Liver (tissue), 9 donors: ENCODE measurements around the gene KRT25. TPM values are rescaled to one million over a fixed set of nuclear protein-coding genes. Genes with fewer than 3 reads are reported as not detected.
A peak's percentile ranks its signal among the peaks of the same experiment; 100 is the strongest.

Experiments
- DNase-seq: peaks from one replicate; pipeline ENCODE4 v3.0.0-alpha.2; 2017; ENCODE audit warnings: low spot score
- H3K27ac ChIP-seq, 2 donors: one replicate each; pipeline ENCODE4 v1.7.0; 2013; ENCODE audit warnings: inconsistent platforms in 2 of 2, low read length in 2 of 2, control low read depth in 1 of 2, low read depth in 1 of 2, mild to moderate bottlenecking in 1 of 2
- H3K27me3 ChIP-seq, 4 donors: one replicate each; pipeline versions ENCODE4 v1.6.1 to v1.7.0; 2013; ENCODE audit warnings: low read length in 3 of 4, inconsistent platforms in 1 of 4, mild to moderate bottlenecking in 1 of 4, moderate library complexity in 1 of 4; ENCODE audit not compliant: control insufficient read depth in 4 of 4, insufficient read depth in 4 of 4
- H3K36me3 ChIP-seq, 4 donors: one replicate each; pipeline versions ENCODE4 v1.6.1 to v1.7.0; 2013; ENCODE audit warnings: low read length in 3 of 4, mild to moderate bottlenecking in 3 of 4, low read depth in 1 of 4, moderate library complexity in 1 of 4; ENCODE audit not compliant: control insufficient read depth in 4 of 4, insufficient read depth in 3 of 4
- H3K4me1 ChIP-seq, 4 donors: one replicate each; pipeline versions ENCODE4 v1.6.1 to v1.7.0; 2013; ENCODE audit warnings: low read length in 3 of 4, mild to moderate bottlenecking in 3 of 4, moderate library complexity in 1 of 4; ENCODE audit not compliant: control insufficient read depth in 4 of 4, insufficient read depth in 4 of 4
- H3K4me3 ChIP-seq, 3 donors: one replicate each; pipeline versions ENCODE4 v1.6.1 to v1.7.0; 2013; ENCODE audit warnings: low read length in 3 of 3, control low read depth in 1 of 3, low read depth in 1 of 3, mild to moderate bottlenecking in 1 of 3
- H3K9ac ChIP-seq, 2 donors: one replicate each; pipeline ENCODE4 v1.7.0; 2013; ENCODE audit warnings: low read length in 2 of 2, mild to moderate bottlenecking in 2 of 2, moderate library complexity in 2 of 2, control low read depth in 1 of 2, low read depth in 1 of 2
- H3K9me3 ChIP-seq, 4 donors: one replicate each; pipeline versions ENCODE4 v1.6.1 to v1.7.0; 2013; ENCODE audit warnings: low read length in 3 of 4; ENCODE audit not compliant: control insufficient read depth in 4 of 4
- EGR1 ChIP-seq, 2 donors: IDR thresholded peaks; 2 replicates each; pipeline ENCODE4 v1.6.1; 2016 to 2018; ENCODE audit warnings: antibody characterized with exemption in 2 of 2, low read depth in 2 of 2
- FOXA1 ChIP-seq: IDR thresholded peaks from 2 replicates; pipeline ENCODE4 v1.6.1; 2016; ENCODE audit warnings: antibody characterized with exemption
- FOXA2 ChIP-seq: IDR thresholded peaks from 2 replicates; pipeline ENCODE4 v1.6.1; 2016; ENCODE audit warnings: antibody characterized with exemption
- GABPA ChIP-seq, 2 donors: IDR thresholded peaks in 1 of 2; conservative IDR thresholded peaks in 1 of 2; 2 replicates each; pipeline ENCODE4 v1.6.1; 2016; ENCODE audit warnings: antibody characterized with exemption in 2 of 2, mild to moderate bottlenecking in 1 of 2, moderate library complexity in 1 of 2
- HNF4A ChIP-seq, 2 donors: conservative IDR thresholded peaks; 2 replicates each; pipeline ENCODE4 v1.6.1; 2016; ENCODE audit warnings: antibody characterized with exemption in 2 of 2, mild to moderate bottlenecking in 2 of 2
- HNF4G ChIP-seq: IDR thresholded peaks from 2 replicates; pipeline ENCODE4 v1.6.1; 2016; ENCODE audit warnings: antibody characterized with exemption
- JUND ChIP-seq, 2 donors: IDR thresholded peaks; 2 replicates each; pipeline ENCODE4 v1.6.1; 2016; ENCODE audit warnings: antibody characterized with exemption in 2 of 2
- NR2F2 ChIP-seq: IDR thresholded peaks from 2 replicates; pipeline ENCODE4 v1.6.1; 2016; ENCODE audit warnings: antibody characterized with exemption
- RAD21 ChIP-seq, 2 donors: IDR thresholded peaks; 2 replicates each; pipeline ENCODE4 v1.6.1; 2016; ENCODE audit warnings: antibody characterized with exemption in 2 of 2, mild to moderate bottlenecking in 2 of 2
- RXRA ChIP-seq, 2 donors: IDR thresholded peaks; 2 replicates each; pipeline ENCODE4 v1.6.1; 2017 to 2018; ENCODE audit warnings: antibody characterized with exemption in 2 of 2, mild to moderate bottlenecking in 1 of 2
- SP1 ChIP-seq: IDR thresholded peaks from 2 replicates; pipeline ENCODE4 v1.6.1; 2018; ENCODE audit warnings: antibody characterized with exemption, mild to moderate bottlenecking
- TAF1 ChIP-seq: conservative IDR thresholded peaks from 2 replicates; pipeline ENCODE4 v1.6.1; 2016; ENCODE audit warnings: antibody characterized with exemption, mild to moderate bottlenecking
- YY1 ChIP-seq: IDR thresholded peaks from 2 replicates; pipeline ENCODE4 v1.6.1; 2016; ENCODE audit warnings: antibody characterized with exemption, mild to moderate bottlenecking
- WGBS: extraction: QIAGEN DNeasy Blood & Tissue Kit; methylation state at CpG from one replicate; pipeline ENCODE4 v1.1.7; 2013; 5-methylcytosine and 5-hydroxymethylcytosine counted together
- polyA plus RNA-seq, 2 donors: library from polyadenylated mRNA; stranded (reverse) in 1 of 2; unstranded in 1 of 2; fragments of 200-250 nt in 1 of 2; fragments of >200 nt in 1 of 2; fragmentation: Nextera tagmentation in 1 of 2; extraction: Ambion mirVana in 1 of 2; gene quantifications; one replicate each; pipeline versions ENCODE4 v1.2.1 to v1.2.3, GENCODE V29; 2013 to 2015
- total RNA-seq, 2 donors: library from RNA; depleted of rRNA; stranded (reverse); fragments of >200 nt; gene quantifications; one replicate each; pipeline ENCODE4 v1.2.3, GENCODE V29; 2014
- TF ChIP-seq, protein P1 (sequence below): IDR thresholded peaks from 2 replicates; pipeline ENCODE4 v1.6.1; 2016; ENCODE audit warnings: antibody characterized with exemption
- TF ChIP-seq, protein P2 (sequence below): fragments of 150-350 bp; IDR thresholded peaks from 2 replicates; pipeline ENCODE4 v1.5.1; 2017; ENCODE audit warnings: improper control_type of control experiment, low read depth, low read length; ENCODE audit not compliant: missing input control
- TF ChIP-seq, protein P3 (sequence below): IDR thresholded peaks from 2 replicates; pipeline ENCODE4 v1.6.1; 2016; ENCODE audit warnings: antibody characterized with exemption, mild to moderate bottlenecking
- TF ChIP-seq, protein P4 (sequence below): IDR thresholded peaks from 2 replicates; pipeline ENCODE4 v1.6.1; 2016; ENCODE audit warnings: antibody characterized with exemption
- TF ChIP-seq, protein P5 (sequence below): IDR thresholded peaks from 2 replicates; pipeline ENCODE4 v1.6.1; 2016; ENCODE audit warnings: antibody characterized with exemption
- donor health status: healthy.
- donor health status: healthy.
- donor health status: healthy.
- donor health status: healthy.
- donor health status: healthy.

Gene KRT25
- total and polyA plus RNA-seq, 4 donors, result not detected

DNA sequence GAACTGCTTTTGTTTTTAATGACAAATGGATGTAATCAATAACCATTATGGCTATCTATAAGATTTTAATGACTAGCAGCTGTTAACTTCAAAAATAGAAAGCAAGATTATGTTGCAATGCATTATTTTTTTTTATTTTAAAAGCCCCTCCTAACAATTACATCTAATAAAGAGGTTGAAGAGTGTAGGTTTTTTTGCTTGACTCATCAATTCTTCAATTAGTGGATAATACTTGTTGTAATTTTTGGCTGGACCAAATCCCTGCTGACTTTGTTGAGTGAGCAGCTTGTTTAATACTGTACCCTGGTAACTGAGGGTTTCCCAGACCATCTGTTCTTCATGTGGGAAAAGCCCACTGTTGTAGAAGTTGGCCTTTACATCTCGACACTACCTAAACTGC is 24.2 kb downstream of the KRT25 start:
- no peak for DNase-seq
- Histone ChIP-seq H3K27ac (no peak overlapping the region), H3K9me3 (no peaks in the 10 kb centered on the region), H3K27me3 (no peaks in the 10 kb centered on the region), H3K4me1 (peaks cover 0 to 3% (median 1%) of the 10 kb centered on the region in 4 donors), H3K4me3 (no peak overlapping the region), H3K9ac (no peak overlapping the region), H3K36me3 (no peaks in the 10 kb centered on the region)
- TF ChIP-seq, protein P1, sequence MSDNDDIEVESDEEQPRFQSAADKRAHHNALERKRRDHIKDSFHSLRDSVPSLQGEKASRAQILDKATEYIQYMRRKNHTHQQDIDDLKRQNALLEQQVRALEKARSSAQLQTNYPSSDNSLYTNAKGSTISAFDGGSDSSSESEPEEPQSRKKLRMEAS, result no peak
- TF ChIP-seq GABPA (IDR thresholded peaks at IDR 0.05 in 1 of 2, conservative IDR thresholded peaks at IDR 0.05 in 1 of 2), result no peak
- no peak for TF ChIP-seq JUND (IDR thresholded peaks at IDR 0.05)
- TF ChIP-seq HNF4G, result no peak
- no peak for TF ChIP-seq RAD21 (IDR thresholded peaks at IDR 0.05)
- TF ChIP-seq EGR1 (IDR thresholded peaks at IDR 0.05; ENCODE audit: low read depth in 2 of 2), result no peak
- TF ChIP-seq FOXA2, result no peak
- no peak for TF ChIP-seq HNF4A (conservative IDR thresholded peaks at IDR 0.05)
- TF ChIP-seq TAF1, result no peak
- TF ChIP-seq, protein P2, sequence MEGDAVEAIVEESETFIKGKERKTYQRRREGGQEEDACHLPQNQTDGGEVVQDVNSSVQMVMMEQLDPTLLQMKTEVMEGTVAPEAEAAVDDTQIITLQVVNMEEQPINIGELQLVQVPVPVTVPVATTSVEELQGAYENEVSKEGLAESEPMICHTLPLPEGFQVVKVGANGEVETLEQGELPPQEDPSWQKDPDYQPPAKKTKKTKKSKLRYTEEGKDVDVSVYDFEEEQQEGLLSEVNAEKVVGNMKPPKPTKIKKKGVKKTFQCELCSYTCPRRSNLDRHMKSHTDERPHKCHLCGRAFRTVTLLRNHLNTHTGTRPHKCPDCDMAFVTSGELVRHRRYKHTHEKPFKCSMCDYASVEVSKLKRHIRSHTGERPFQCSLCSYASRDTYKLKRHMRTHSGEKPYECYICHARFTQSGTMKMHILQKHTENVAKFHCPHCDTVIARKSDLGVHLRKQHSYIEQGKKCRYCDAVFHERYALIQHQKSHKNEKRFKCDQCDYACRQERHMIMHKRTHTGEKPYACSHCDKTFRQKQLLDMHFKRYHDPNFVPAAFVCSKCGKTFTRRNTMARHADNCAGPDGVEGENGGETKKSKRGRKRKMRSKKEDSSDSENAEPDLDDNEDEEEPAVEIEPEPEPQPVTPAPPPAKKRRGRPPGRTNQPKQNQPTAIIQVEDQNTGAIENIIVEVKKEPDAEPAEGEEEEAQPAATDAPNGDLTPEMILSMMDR, result no peak
- TF ChIP-seq RXRA (IDR thresholded peaks at IDR 0.05), result no peak
- TF ChIP-seq, protein P3, sequence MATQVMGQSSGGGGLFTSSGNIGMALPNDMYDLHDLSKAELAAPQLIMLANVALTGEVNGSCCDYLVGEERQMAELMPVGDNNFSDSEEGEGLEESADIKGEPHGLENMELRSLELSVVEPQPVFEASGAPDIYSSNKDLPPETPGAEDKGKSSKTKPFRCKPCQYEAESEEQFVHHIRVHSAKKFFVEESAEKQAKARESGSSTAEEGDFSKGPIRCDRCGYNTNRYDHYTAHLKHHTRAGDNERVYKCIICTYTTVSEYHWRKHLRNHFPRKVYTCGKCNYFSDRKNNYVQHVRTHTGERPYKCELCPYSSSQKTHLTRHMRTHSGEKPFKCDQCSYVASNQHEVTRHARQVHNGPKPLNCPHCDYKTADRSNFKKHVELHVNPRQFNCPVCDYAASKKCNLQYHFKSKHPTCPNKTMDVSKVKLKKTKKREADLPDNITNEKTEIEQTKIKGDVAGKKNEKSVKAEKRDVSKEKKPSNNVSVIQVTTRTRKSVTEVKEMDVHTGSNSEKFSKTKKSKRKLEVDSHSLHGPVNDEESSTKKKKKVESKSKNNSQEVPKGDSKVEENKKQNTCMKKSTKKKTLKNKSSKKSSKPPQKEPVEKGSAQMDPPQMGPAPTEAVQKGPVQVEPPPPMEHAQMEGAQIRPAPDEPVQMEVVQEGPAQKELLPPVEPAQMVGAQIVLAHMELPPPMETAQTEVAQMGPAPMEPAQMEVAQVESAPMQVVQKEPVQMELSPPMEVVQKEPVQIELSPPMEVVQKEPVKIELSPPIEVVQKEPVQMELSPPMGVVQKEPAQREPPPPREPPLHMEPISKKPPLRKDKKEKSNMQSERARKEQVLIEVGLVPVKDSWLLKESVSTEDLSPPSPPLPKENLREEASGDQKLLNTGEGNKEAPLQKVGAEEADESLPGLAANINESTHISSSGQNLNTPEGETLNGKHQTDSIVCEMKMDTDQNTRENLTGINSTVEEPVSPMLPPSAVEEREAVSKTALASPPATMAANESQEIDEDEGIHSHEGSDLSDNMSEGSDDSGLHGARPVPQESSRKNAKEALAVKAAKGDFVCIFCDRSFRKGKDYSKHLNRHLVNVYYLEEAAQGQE, result no peak
- WGBS, result 76% methylated on average over 1 of the region's 1 CpG

DNA sequence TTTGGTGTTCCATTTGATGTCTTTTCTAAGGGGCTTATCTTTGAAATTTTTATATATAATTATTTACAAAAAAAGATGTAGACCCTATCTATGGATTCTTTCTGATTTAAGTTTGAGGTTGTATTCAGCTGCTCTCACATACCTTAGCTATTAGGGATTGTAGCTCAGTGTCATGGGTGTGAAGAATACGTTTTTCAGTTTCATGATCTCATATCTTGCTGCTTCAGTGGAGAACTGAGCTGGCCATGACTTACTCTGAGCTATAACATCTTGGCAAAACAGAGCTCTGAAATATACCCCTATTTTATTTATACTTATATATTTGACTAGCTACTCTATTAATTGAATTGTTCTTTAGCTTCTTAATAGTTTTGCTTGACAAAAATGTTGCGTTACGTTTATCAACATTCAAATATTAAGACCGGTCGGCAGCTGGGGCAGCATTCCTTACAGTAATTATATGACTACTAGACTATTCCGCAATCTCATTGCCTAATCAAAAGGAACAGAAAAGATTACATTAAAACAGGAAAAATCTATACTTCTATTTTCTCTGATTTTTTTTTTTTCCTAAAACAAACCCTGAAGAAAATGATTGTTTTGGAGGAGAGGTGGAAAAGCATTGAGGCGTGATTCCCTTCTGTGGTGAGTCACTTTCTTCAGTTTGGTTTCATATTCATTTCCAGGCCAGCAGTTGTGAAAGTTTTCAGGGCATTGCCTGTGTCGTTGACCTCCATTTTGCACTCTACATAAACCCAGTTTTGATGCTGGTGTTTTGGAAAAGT is 27.5 kb downstream of the KRT25 start:
- no peak for DNase-seq
- Histone ChIP-seq H3K27me3 (no peaks in the 10 kb centered on the region), H3K27ac (no peak overlapping the region), H3K36me3 (no peaks in the 10 kb centered on the region), H3K4me3 (no peak overlapping the region), H3K9me3 (no peaks in the 10 kb centered on the region), H3K4me1 (peaks cover 0 to 3% (median 1%) of the 10 kb centered on the region in 4 donors), H3K9ac (no peak overlapping the region)
- 59% methylated on average over 8 of the region's 8 CpGs for WGBS
- TF ChIP-seq FOXA1, result no peak
- TF ChIP-seq EGR1 (IDR thresholded peaks at IDR 0.05; ENCODE audit: low read depth in 2 of 2), result no peak
- TF ChIP-seq, protein P1, result no peak
- TF ChIP-seq, protein P4, sequence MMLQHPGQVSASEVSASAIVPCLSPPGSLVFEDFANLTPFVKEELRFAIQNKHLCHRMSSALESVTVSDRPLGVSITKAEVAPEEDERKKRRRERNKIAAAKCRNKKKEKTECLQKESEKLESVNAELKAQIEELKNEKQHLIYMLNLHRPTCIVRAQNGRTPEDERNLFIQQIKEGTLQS, result peak; percentile 82
- TF ChIP-seq, protein P5, sequence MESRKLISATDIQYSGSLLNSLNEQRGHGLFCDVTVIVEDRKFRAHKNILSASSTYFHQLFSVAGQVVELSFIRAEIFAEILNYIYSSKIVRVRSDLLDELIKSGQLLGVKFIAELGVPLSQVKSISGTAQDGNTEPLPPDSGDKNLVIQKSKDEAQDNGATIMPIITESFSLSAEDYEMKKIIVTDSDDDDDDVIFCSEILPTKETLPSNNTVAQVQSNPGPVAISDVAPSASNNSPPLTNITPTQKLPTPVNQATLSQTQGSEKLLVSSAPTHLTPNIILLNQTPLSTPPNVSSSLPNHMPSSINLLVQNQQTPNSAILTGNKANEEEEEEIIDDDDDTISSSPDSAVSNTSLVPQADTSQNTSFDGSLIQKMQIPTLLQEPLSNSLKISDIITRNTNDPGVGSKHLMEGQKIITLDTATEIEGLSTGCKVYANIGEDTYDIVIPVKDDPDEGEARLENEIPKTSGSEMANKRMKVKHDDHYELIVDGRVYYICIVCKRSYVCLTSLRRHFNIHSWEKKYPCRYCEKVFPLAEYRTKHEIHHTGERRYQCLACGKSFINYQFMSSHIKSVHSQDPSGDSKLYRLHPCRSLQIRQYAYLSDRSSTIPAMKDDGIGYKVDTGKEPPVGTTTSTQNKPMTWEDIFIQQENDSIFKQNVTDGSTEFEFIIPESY, result no peak
- no peak for TF ChIP-seq SP1
- TF ChIP-seq NR2F2, result no peak
- TF ChIP-seq, protein P3, result no peak
- TF ChIP-seq YY1, result peak; percentile 44
- peak in 1 of 2 donors; percentile 33 for TF ChIP-seq RAD21 (IDR thresholded peaks at IDR 0.05)
- TF ChIP-seq HNF4G, result no peak
- TF ChIP-seq HNF4A (conservative IDR thresholded peaks at IDR 0.05), result peak in 1 of 2 donors; percentile 20
- no peak for TF ChIP-seq FOXA2
